DND-41 (cell line): ENCODE measurements around the gene CASQ1.

Experiments
- EZH2 ChIP-seq: IDR thresholded peaks from 3 replicates; pipeline ENCODE4 v1.6.1; 2012; ENCODE audit warnings: borderline replicate concordance, low read depth, mild to moderate bottlenecking, moderate library complexity, low read length, inconsistent platforms; ENCODE audit not compliant: severe bottlenecking
- TF ChIP-seq, protein P1 (sequence below): IDR thresholded peaks from 2 replicates; pipeline ENCODE4 v1.5.1; 2012; ENCODE audit warnings: borderline replicate concordance, low read length, moderate library complexity, mild to moderate bottlenecking; ENCODE audit not compliant: poor library complexity, severe bottlenecking; ENCODE audit errors: extremely low read depth

- TF ChIP-seq, protein P1, sequence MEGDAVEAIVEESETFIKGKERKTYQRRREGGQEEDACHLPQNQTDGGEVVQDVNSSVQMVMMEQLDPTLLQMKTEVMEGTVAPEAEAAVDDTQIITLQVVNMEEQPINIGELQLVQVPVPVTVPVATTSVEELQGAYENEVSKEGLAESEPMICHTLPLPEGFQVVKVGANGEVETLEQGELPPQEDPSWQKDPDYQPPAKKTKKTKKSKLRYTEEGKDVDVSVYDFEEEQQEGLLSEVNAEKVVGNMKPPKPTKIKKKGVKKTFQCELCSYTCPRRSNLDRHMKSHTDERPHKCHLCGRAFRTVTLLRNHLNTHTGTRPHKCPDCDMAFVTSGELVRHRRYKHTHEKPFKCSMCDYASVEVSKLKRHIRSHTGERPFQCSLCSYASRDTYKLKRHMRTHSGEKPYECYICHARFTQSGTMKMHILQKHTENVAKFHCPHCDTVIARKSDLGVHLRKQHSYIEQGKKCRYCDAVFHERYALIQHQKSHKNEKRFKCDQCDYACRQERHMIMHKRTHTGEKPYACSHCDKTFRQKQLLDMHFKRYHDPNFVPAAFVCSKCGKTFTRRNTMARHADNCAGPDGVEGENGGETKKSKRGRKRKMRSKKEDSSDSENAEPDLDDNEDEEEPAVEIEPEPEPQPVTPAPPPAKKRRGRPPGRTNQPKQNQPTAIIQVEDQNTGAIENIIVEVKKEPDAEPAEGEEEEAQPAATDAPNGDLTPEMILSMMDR, result no peak
- no peak for TF ChIP-seq EZH2
These were observed 32.2 kb downstream of the CASQ1 start for GRCh38 chr1:160222546-160222945.
